ENCODE measurements around the gene MYO5C.
"Not testable (repeated sequence)": the region's sequence is repeated elsewhere in the genome, so short reads cannot be mapped to it uniquely, and the experiment has no call there.

Gene MYO5C

DNA sequence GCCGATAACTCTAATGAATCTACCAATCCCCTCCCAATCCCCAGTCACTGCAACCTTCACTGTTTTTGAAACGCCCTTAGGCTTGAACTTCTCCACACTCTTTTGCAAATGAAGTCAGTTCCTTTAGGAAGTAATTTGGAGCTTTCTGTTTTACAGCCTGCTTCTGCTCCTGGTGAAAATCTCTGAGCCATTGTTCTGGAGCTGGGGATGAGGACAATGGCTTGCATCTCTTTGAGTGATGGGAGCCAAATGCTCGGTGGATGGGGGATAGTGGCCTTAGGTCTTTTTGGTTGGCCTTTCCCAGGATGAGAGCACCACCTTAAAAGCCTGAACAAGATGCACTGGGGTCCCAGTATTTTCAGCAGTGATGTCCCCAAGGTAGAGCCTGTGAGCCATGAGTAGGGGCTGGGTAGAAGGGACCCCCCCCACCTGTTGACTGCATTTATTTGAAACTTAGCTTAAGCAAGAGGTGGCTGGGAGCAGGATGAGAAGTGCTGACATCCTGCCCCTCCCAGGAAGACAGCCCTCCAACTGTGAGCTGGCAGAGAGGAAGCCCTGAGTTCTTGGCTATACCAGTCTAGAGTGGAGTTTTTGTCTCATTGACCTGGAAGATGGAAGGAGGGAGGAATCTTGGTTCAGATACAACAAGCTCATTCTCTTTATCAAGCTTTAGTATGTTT, 7.6 kb upstream of the MYO5C start:
- no peak for DNase-seq

DNA sequence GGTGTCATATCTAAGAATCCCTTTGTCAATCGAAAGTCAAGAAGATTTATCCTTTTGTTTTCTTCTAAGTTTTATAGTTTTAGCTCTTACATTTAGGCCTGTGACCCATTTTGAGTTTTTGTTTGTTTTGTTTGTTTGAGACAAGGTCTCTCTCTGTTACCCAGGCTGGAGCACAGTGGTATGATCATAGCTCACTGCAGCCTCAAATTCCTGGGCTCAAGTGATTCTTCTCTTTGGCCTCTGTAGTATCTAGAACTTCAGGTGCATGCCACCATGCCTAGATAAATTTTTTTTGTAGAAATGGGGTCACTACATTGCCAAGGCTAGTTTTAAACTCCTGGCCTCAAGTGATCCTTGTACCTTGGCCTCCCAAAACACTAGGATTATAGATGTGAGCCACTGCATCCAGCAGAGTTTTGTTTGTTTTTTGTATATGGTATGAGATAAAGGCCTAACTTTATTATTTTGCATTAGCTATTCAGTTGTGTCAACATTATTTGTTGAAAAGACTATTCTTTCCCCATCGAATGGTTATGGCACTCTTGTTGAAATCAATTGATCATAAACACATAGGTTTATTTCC, 5.8 kb upstream of the MYO5C start:
- DNase-seq, result no peak

- DNase-seq, result no peak
Measured at GRCh38 chr15:52294881-52295420, 653 bp downstream of the MYO5C start.

DNA sequence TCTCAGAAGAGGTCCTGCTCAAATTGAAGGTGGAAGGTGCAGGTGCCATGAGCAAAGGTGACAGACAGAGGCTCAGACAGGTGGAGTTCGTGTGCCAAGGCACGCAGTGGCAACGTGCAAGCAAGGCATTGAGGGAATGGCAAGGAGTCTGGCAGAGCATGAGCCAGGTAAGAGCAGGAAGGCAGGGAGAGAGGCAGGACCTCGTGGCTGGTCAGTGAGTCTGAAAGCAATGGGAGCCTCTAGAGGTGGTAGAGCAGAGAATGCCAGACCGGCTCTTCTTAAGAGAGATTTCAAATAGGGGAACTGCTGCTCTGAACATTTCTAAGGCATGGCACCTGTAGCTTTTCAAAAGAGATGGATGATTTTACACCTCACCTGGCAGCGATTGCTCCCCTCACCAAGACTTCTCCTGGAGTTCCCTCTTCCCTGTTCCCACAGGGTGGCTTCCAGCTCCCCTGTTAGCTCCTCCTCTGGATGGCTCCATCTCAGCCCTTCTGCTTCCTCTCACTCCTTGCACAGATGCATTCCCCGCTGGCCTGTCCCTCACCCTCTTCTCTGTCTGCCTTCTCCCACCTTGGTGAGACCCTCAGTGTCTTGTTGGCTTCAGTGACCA, 2.7 kb downstream of the MYO5C start:
- no peak for DNase-seq

DNA sequence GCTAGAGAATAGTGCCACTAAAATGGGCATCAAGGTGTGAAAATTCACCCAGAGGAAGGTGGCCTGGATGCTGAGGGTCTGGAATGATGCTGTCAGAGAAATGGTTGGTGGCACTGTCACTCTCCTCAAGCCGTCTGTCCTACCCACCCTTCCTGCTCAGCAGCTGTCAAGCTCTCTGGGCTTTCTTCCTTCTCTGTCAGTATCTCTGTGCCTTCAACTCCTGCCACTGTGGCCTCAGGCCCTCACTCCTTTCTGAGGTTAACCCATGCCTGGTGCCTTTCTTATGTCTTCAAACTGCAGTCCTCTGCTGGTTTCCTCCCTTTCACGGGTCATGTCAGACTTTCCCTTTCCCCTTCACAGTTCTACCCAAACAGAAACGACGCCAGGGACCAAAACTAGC, 4.4 kb downstream of the MYO5C start:
- no peak for DNase-seq

- DNase-seq, result no peak
Measured at GRCh38 chr15:52290800-52291199, 4.8 kb downstream of the MYO5C start.

GRCh38 chr15:52290329-52290728, 5.3 kb downstream of the MYO5C start:
- no peak for DNase-seq

- DNase-seq, result no peak
Measured at GRCh38 chr15:52289629-52290081, 5.9 kb downstream of the MYO5C start.

GRCh38 chr15:52288986-52289385, 6.6 kb downstream of the MYO5C start:
- DNase-seq, result no peak

DNA sequence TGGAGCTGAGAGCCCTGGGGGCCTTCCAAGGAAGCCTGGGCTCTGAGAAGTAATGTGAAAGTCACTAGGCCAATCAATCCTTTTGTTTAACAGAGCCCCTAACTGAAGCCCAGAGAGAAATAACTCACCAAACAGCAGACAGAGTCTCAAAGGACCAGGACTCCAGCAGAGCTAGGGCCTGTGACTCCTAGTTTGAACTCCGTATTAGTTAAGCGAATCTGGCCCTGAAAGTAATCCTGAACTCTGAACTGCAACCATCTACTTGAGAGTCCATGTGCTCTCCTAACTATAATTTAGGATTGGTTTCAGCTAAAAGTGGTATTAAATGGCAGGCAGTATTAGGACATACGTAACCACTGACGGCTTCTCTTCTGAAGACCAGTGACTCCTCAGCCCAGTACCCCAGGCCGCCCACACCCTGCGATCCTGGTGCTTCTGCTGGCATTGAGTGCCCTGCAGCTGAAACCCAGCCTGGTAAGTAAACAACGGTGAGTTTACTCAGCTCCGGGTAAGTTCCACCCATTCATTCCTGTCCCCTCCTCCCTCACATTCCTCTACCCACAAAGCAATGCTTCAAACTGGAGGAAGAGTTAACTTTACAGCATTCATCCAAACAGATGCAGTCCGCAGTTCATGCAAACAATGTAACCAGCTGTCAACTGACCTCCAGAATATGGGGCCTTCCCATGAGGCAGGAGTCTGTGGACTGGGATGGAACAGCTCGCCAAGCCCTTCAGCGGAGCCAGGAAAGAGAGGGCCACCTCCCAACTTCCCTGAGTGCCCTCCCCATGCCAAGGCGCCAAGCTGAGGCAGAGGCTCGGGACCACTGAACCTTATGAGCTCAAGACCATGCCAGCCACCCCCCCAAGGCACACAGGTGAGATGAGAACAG, 7.3 kb downstream of the MYO5C start:
- no peak for DNase-seq

- no peak for DNase-seq
Measured at GRCh38 chr15:52287114-52287513, 8.5 kb downstream of the MYO5C start.

DNA sequence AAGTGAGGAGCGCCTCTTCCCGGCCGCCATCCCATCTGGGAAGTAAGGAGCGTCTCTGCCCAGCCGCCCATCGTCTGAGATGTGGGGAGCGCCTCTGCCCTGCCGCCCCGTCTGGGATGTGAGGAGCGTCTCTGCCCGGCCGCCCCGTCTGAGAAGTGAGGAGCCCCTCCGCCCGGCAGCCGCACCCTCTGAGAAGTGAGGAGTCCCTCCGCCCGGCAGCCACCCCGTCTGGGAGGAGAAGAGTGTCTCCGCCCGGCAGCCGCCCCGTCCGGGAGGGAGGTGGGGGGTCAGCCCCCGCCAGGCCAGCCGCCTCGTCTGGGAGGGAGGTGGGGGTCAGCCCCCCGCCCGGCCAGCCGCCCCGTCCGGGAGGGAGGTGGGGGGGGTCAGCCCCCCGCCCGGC, 9.7 kb downstream of the MYO5C start:
- DNase-seq, result not testable (repeated sequence)

GRCh38 chr15:52284164-52284563, 11.4 kb downstream of the MYO5C start:
- no peak for DNase-seq

DNA sequence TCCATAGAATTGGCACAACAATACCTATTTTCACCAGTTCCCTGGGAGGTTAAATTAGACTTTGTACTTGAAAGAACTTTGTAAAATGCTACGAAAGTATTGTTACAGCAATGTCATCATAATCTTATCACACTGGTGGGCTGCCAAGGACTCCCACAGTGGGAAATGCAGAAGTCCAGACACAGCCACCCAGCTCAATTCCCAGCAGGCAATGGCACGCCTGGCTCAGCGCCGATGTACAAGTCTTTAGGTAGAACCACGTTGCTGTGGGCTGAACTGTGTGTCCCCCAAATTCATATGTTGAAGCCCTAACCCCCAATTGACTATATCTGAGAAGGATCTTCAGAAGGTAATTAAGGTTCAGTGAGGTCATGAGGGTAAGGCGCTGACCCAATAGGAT, 12.3 kb downstream of the MYO5C start:
- DNase-seq, result no peak

DNA sequence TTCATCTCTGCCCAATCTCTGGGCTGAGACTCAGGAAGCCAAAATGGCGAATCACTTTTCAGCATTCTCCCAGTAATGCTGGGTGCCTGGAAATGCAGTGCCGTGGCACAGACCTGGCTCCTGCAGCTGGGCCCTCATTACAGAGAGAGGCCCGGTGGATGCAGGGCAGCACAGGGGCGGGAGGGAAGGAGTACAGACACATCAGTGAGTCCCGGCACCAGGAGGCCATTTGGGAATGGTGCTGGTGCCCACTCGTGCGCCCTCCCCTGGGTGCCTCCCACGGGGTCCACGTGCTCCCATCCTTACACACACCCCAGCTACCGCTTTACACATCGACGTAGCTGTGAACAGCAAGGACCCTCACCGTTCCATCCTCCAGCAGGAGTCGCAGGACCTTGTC, 13.2 kb downstream of the MYO5C start:
- DNase-seq, result no peak

DNA sequence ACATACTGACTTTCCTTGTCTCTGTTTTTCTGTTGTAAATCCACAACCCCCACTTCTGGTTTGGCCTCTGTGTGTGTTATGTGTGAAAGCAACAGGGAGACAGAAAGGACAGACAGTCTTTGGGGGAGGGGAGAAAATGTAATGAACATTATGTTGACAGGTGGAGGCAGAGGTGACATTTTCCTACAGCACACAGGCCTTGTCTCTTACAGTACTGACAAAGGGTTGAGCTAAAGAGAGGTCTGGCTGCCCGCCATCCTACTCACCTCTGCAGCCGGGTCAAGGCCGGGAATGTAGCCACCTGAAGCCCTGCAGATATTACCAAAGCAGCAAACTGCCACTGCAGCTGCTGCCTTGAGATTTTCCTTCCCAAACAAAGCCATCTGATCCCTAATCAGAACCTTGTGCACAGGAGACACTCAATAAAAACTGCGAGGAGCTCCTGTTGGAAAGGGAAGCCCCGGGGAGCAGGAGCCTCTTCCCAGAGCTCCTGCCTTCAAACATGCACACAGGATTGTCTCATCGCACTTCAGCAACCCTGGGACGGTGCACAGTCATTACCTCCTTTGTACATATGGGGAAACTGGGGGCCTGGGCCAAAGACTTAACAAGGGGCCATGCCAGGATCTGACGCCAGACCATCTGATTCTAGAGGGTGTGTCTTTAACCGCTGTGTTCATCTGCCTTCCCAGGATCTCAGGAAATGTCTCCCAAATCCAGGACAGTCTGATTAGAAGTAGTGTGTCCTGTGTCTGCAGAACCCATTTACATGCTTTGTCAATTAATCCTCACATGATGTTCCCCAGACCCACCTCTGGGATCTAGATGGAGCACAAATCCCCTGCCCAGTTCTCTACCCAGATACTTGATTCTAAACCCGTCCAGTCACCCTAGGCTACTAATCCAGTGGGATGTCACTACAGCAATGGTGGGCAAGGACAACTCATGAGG, 14.2 kb downstream of the MYO5C start:
- DNase-seq, result no peak

GRCh38 chr15:52280326-52281084, 15.1 kb downstream of the MYO5C start:
- no peak for DNase-seq

GRCh38 chr15:52278636-52279367, 16.8 kb downstream of the MYO5C start:
- no peak for DNase-seq

- DNase-seq, result no peak
Measured at GRCh38 chr15:52278135-52278534, 17.5 kb downstream of the MYO5C start.

DNA sequence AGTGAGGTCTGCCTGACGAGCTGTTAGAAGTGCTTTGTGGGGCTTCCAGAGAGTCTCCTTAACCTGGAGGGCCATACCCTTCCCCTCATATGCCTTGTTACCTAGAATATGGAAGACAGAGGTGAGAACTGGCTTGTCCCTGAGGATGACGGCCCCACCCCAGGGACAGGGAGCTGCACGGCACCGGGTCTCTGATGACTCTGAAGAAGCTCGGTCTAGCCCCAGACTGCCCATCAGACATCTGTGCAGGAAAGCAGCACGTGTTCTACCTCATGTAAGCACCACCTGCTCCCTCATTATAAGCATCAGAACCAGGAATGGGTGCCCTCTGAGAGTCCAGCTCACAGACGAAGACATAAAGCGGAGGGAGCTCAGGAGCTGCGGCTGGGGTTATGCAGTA, 18.0 kb downstream of the MYO5C start:
- no peak for DNase-seq

Data from stimulated activated CD4-positive, alpha-beta T cell treated with anti-CD3 and anti-CD28 coated beads, Interleukin-1b, Interleukin-23, amount 100 ng/mL, for 48 hours (primary cell).